ENCODE measurements around the gene EHD2.
"Not testable (repeated sequence)": the region's sequence is repeated elsewhere in the genome, so short reads cannot be mapped to it uniquely, and the experiment has no call there.

The EHD2 gene

GRCh38 chr19:47716270-47716937 is 3.2 kb downstream of the EHD2 start:
- no peak for DNase-seq

- DNase-seq: not testable (repeated sequence)
These were observed 5.3 kb downstream of the EHD2 start for GRCh38 chr19:47718415-47719046.

- DNase-seq: no peak
These were observed 6.0 kb downstream of the EHD2 start for GRCh38 chr19:47719047-47719859.

- DNase-seq: no peak
These were observed 7.6 kb downstream of the EHD2 start for GRCh38 chr19:47720669-47721422.

- DNase-seq: peak; percentile 85
These were observed 10.3 kb downstream of the EHD2 start for GRCh38 chr19:47723581-47723940.

GRCh38 chr19:47725759-47726401 is 12.7 kb downstream of the EHD2 start:
- no peak for DNase-seq

GRCh38 chr19:47726467-47726866 is 13.2 kb downstream of the EHD2 start:
- peak; percentile 40 for DNase-seq

GRCh38 chr19:47728295-47728694 is 15.1 kb downstream of the EHD2 start:
- DNase-seq: not testable (repeated sequence)

GRCh38 chr19:47729468-47729798 is 16.2 kb downstream of the EHD2 start:
- DNase-seq: peak; percentile 84

GRCh38 chr19:47729799-47730520 is 16.7 kb downstream of the EHD2 start:
- DNase-seq: peak; percentile 98

GRCh38 chr19:47730521-47730889 is 17.3 kb downstream of the EHD2 start:
- no peak for DNase-seq

- no peak for DNase-seq
These were observed 17.7 kb downstream of the EHD2 start for GRCh38 chr19:47730910-47731309.

- DNase-seq: no peak
These were observed 21.9 kb downstream of the EHD2 start for GRCh38 chr19:47735131-47735530.

GRCh38 chr19:47740866-47741519 is 27.8 kb downstream of the EHD2 start:
- no peak for DNase-seq

GRCh38 chr19:47741544-47742140 is 28.4 kb downstream of the EHD2 start:
- no peak for DNase-seq

GRCh38 chr19:47742634-47743033 is 29.4 kb downstream of the EHD2 start:
- no peak for DNase-seq

- peak; percentile 98 for DNase-seq
These were observed 32.0 kb downstream of the EHD2 start, which contains the start of gene NOP53 for GRCh38 chr19:47745010-47745901. Gene NOP53, plus strand, starts transcription at chr19:47745546. Its CDS starts 14 bp downstream, at chr19:47745560.

- DNase-seq: not testable (repeated sequence)
These were observed 32.9 kb downstream of the EHD2 start for GRCh38 chr19:47746129-47746528.

- DNase-seq: no peak
These were observed 36.1 kb downstream of the EHD2 start for GRCh38 chr19:47749326-47749725.

- no peak for DNase-seq
These were observed 37.5 kb downstream of the EHD2 start for GRCh38 chr19:47750752-47751151.

Data from hematopoietic multipotent progenitor cell treated with erythropoietin and hydrocortisone succinate and interleukin-3 and kit ligand, for 4 days (in vitro differentiated cells).